GF-D8 (cell line): Measurements from ENCODE around the gene PDP2.

Source experiments
- DNase-seq: peaks from one replicate; lab custom pipeline; 2025; lab: John Stamatoyannopoulos, UW

The PDP2 gene

DNA sequence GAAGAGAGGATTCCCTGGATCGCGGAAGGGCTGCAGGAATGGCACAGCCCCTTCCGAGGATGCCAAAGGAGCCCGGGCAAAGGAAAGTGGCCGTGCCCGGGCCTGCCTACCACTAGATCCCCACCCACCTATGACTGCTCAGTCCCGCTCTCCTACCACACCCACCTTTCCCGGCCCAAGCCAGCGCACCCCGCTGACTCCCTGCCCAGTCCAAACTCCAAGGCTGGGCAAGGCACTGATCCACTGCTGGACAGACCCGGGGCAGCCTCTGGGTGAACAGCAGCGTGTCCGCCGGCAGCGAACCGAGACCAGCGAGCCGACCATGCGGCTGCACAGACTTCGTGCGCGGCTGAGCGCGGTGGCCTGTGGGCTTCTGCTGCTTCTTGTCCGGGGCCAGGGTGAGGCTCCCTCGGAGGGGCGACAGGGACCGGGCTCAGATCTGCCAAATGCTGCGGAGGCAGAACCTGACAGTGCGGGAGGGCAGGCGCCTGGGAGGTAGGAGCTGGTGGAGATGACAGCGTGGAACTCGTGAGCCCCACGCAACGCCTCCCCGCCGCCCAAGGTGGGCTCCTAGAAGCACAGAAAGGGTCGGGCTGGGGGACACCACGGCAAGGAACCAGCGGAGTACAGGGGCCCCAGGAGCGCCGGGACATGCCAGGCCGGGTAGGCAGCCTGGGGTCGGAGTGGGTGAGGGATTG is 55.1 kb downstream of the PDP2 start, which contains the start of gene CES2:
Gene CES2, plus strand, starts transcription at position 203 of the 698 bp plus-strand sequence. Its CDS starts 120 bp downstream, at position 323.
- DNase-seq: no peak

DNA sequence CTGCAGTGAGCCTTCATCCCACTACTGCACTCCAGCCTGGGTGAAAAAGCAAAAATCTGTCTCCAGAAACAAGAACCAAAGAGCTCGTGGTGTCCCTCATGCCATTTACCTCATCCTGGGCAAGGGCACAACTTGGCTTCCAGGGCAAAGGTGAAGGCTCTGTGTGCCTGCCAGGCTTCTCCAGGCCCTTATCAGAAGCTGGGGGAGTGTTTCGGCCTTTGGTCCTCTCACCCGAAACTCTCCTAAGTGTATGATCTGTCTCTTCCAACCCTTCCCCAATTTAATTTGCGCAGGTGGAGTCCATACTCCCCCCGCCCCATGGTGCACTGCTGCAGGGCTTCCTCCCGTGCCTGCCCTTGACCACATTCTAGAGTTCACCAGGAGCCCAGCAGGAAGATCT is 56.1 kb downstream of the PDP2 start:
- DNase-seq: no peak

DNA sequence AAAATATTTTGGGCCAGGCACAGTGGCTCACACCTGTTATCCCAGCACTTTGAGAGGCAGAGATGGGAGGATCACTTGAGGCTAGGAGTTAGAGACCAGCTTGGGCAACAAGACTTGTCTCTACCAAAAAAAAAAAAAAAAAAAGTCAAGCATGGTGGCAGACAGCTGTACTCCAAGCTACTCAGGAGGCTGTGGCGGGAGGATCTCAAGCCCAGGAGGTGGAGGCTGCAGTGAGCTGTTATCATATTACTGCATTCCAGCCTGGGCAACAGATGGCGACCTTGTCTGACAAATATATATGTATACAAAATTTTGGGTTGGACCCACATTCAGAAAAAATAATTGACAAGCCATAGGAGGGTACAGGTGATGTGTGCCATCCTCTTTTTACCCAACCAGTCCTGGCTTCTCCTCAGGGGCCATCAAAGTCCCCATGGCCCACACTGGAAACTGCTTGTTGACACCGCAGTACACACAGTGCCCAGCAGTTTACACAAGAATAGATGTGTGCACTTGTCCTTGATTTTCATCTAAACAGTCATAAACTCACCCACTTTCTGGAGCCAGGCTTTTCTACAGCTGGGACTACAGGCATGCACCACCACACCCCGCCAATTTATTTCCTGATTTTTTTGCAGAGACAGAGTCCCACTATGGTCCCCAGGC is 56.7 kb downstream of the PDP2 start:
- no peak for DNase-seq

DNA sequence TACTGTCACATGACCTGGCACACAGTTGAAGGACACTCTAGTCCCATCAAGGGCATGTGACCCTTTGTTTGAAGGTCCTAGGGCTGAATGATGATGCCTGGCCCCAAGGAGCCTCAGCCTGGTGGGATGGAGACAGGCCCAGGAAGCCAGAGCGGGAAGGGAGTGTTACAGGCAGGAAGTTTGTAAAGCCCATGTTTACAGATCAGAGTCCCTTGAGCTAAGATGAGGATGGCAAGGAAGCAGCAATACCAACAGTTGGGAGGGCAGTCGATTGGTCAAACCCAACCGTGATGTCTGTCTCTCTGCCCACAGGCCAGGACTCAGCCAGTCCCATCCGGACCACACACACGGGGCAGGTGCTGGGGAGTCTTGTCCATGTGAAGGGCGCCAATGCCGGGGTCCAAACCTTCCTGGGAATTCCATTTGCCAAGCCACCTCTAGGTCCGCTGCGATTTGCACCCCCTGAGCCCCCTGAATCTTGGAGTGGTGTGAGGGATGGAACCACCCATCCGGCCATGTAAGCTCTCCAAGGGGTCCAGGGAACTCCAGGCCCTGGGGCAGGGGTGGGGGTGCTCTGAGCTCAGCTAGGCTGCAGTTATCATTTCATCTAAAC is 57.5 kb downstream of the PDP2 start:
- no peak for DNase-seq

DNA sequence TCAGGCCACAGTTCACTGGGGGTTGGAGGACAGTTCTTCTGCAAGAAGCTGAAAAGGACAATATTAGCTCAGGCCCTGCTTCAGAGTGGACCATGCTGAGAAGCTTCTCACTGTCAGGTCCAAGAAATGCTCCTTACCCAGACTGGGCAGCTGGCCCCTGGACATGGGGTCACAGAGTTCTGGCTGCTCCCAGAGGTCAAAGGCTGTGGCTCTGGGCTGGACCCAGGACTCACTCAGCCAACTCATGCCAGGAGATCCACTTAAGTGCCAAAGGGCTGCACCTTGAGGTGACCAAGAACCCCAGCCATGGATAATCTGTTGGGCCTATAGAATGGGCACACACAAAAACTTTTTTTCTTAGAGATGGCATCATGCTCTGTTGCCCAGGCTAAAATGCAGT is 59.1 kb downstream of the PDP2 start:
- no peak for DNase-seq

DNA sequence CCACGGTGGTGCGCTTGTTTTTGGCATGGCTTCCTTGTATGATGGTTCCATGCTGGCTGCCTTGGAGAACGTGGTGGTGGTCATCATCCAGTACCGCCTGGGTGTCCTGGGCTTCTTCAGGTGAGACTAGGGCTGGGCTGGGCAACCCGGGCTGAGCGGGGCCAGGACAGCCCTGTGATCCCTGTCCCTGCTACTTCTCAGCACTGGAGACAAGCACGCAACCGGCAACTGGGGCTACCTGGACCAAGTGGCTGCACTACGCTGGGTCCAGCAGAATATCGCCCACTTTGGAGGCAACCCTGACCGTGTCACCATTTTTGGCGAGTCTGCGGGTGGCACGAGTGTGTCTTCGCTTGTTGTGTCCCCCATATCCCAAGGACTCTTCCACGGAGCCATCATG is 59.9 kb downstream of the PDP2 start:
- no peak for DNase-seq
